Hepatocyte (in vitro differentiated cells): ENCODE results near the gene ZDHHC22. TPM values are rescaled to one million over a fixed set of nuclear protein-coding genes. Genes with fewer than 3 reads are reported as not detected.
A peak's percentile ranks its signal among the peaks of the same experiment; 100 is the strongest.

Source experiments
- DNase-seq: peaks from one replicate; pipeline ENCODE4 v3.0.0-alpha.2; 2016; ENCODE audit warnings: low spot score
- H2AFZ ChIP-seq: fragments of 200-600 bp; sonication (generic); 2 replicates; pipeline ENCODE4 v1.6.0; 2016; ENCODE audit warnings: antibody characterized with exemption, mild to moderate bottlenecking
- H3K27ac ChIP-seq: fragments of 200-600 bp; sonication (generic); 2 replicates; pipeline ENCODE4 v1.5.1; 2016; ENCODE audit warnings: mild to moderate bottlenecking
- H3K27me3 ChIP-seq: fragments of 200-600 bp; sonication (generic); 2 replicates; pipeline ENCODE4 v1.6.1; 2016
- H3K36me3 ChIP-seq: fragments of 200-600 bp; sonication (generic); replicated peaks from 2 replicates; pipeline ENCODE4 v1.5.1; 2016; ENCODE audit warnings: low read depth; ENCODE audit not compliant: insufficient read depth
- H3K4me1 ChIP-seq: fragments of 200-600 bp; sonication (generic); 2 replicates; pipeline ENCODE4 v1.5.1; 2016; ENCODE audit warnings: mild to moderate bottlenecking, moderate library complexity; ENCODE audit not compliant: insufficient read depth
- H3K4me2 ChIP-seq: fragments of 200-600 bp; sonication (generic); 2 replicates; pipeline ENCODE4 v1.6.0; 2016
- H3K4me3 ChIP-seq: fragments of 200-600 bp; sonication (generic); 2 replicates; pipeline ENCODE4 v1.5.1; 2016; ENCODE audit warnings: mild to moderate bottlenecking
- H3K79me2 ChIP-seq: fragments of 200-600 bp; sonication (generic); 2 replicates; pipeline ENCODE4 v1.6.0; 2017; ENCODE audit warnings: mild to moderate bottlenecking
- H3K9me2 ChIP-seq: fragments of 200-600 bp; sonication (generic); replicated peaks from 2 replicates; pipeline ENCODE4 v1.6.0; 2017; ENCODE audit warnings: mild to moderate bottlenecking; ENCODE audit not compliant: insufficient read depth
- H3K9me3 ChIP-seq: fragments of 200-600 bp; sonication (generic); 2 replicates; pipeline ENCODE4 v1.5.1; 2016; ENCODE audit warnings: low read depth, mild to moderate bottlenecking
- H4K20me1 ChIP-seq: fragments of 200-600 bp; sonication (generic); 2 replicates; pipeline ENCODE4 v1.6.0; 2016; ENCODE audit warnings: mild to moderate bottlenecking; ENCODE audit not compliant: insufficient read depth, poor library complexity, severe bottlenecking
- EZH2 ChIP-seq: fragments of 200-600 bp; sonication (generic); IDR thresholded peaks from 2 replicates; pipeline ENCODE4 v1.6.1; 2016; ENCODE audit warnings: antibody characterized with exemption, mild to moderate bottlenecking, borderline replicate concordance
- EZH2phosphoT487 ChIP-seq: fragments of 200-600 bp; sonication (generic); IDR thresholded peaks from one replicate; pipeline ENCODE4 v1.6.1; 2018; ENCODE audit warnings: antibody characterized with exemption, mild to moderate bottlenecking, low read depth, moderate library complexity; ENCODE audit not compliant: unreplicated experiment, severe bottlenecking
- WGBS: methylation state at CpG from one replicate; pipeline ENCODE4 v1.1.6; 2016; ENCODE audit warnings: low lambda C conversion rate; ENCODE audit errors: missing lambda C conversion rate; 5-methylcytosine and 5-hydroxymethylcytosine counted together
- polyA plus RNA-seq: library from polyadenylated mRNA; unstranded; fragments of >200 nt; fragmentation: Nextera tagmentation; extraction: Ambion mirVana; gene quantifications from 2 replicates; pipeline ENCODE4 v1.2.1, GENCODE V29; 2016
- total RNA-seq: library from RNA; depleted of rRNA; stranded (reverse); fragments of >200 nt; gene quantifications from 2 replicates; pipeline ENCODE4 v1.2.3, GENCODE V29; 2014
- TF ChIP-seq, protein P1 (sequence below): fragments of 200-600 bp; sonication (generic); IDR thresholded peaks from 2 replicates; pipeline ENCODE4 v1.5.1; 2016; ENCODE audit warnings: antibody characterized with exemption, mild to moderate bottlenecking; ENCODE audit not compliant: poor library complexity

The ZDHHC22 gene
- total and polyA plus RNA-seq, 2 experiments from 2014 or later = not detected

DNA sequence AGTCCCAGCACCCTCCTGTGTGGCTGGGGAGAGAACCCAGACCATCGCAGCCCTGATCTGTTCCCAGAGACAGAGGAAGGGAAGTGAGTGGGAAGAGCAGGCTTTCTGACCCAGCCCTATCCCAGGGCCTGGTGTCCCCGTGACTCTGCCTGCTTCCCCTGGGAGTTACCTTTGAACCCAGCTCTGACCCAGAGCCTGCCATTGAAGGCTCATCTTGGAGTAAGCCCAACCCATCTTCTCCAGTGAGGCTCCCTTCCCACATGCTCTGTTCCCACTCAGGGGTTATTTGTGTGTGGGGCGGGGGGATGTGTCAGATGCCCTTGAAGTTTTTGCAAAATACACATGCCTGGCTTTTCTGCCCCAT is 46.0 kb upstream of the ZDHHC22 start:
- peaks cover 30% of the 10 kb centered on the region for H3K4me1 ChIP-seq
- H4K20me1 ChIP-seq = no peaks in the 10 kb centered on the region
- H3K27ac ChIP-seq = no peak overlapping the region
- no peaks in the 10 kb centered on the region for H3K27me3 ChIP-seq
- no peak overlapping the region for H3K4me2 ChIP-seq
- TF ChIP-seq, protein P1, sequence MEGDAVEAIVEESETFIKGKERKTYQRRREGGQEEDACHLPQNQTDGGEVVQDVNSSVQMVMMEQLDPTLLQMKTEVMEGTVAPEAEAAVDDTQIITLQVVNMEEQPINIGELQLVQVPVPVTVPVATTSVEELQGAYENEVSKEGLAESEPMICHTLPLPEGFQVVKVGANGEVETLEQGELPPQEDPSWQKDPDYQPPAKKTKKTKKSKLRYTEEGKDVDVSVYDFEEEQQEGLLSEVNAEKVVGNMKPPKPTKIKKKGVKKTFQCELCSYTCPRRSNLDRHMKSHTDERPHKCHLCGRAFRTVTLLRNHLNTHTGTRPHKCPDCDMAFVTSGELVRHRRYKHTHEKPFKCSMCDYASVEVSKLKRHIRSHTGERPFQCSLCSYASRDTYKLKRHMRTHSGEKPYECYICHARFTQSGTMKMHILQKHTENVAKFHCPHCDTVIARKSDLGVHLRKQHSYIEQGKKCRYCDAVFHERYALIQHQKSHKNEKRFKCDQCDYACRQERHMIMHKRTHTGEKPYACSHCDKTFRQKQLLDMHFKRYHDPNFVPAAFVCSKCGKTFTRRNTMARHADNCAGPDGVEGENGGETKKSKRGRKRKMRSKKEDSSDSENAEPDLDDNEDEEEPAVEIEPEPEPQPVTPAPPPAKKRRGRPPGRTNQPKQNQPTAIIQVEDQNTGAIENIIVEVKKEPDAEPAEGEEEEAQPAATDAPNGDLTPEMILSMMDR = no peak
- no peak overlapping the region for H2AFZ ChIP-seq
- 81% methylated on average over 3 of the region's 3 CpGs for WGBS
- H3K79me2 ChIP-seq = no peaks in the 10 kb centered on the region
- H3K4me3 ChIP-seq = no peak overlapping the region
- H3K9me3 ChIP-seq = no peaks in the 10 kb centered on the region
- no peaks in the 10 kb centered on the region for H3K9me2 ChIP-seq
- no peaks in the 10 kb centered on the region for H3K36me3 ChIP-seq
- no peak for DNase-seq

- 61% methylated on average over 15 of the region's 15 CpGs for WGBS
- Histone ChIP-seq H2AFZ (no peak overlapping the region), H3K9me3 (no peaks in the 10 kb centered on the region), H3K4me1 (peaks cover 35% of the 10 kb centered on the region), H4K20me1 (no peaks in the 10 kb centered on the region), H3K9me2 (no peaks in the 10 kb centered on the region), H3K4me3 (no peak overlapping the region), H3K79me2 (no peaks in the 10 kb centered on the region), H3K4me2 (no peak overlapping the region), H3K36me3 (no peaks in the 10 kb centered on the region), H3K27me3 (no peaks in the 10 kb centered on the region), H3K27ac (peak overlapping the region; percentile 8)
- DNase-seq = peak; percentile 60
- no peak for TF ChIP-seq EZH2phosphoT487
- TF ChIP-seq, protein P1 = no peak
- no peak for TF ChIP-seq EZH2
Measured at GRCh38 chr14:77186911-77187648, 45.5 kb upstream of the ZDHHC22 start.

- 91% methylated on average over 2 of the region's 2 CpGs for WGBS
- Histone ChIP-seq H2AFZ (no peak overlapping the region), H3K4me1 (peaks cover 36% of the 10 kb centered on the region), H3K36me3 (no peaks in the 10 kb centered on the region), H3K4me3 (no peak overlapping the region), H4K20me1 (no peaks in the 10 kb centered on the region), H3K9me2 (no peaks in the 10 kb centered on the region), H3K27me3 (no peaks in the 10 kb centered on the region), H3K4me2 (peak overlapping the region; percentile 16), H3K27ac (peak overlapping the region; percentile 65), H3K9me3 (no peaks in the 10 kb centered on the region), H3K79me2 (no peaks in the 10 kb centered on the region)
- TF ChIP-seq EZH2 (no peak), EZH2phosphoT487 (no peak)
- TF ChIP-seq, protein P1 = no peak
- no peak for DNase-seq
Measured at GRCh38 chr14:77185093-77185465, 43.5 kb upstream of the ZDHHC22 start.
